Measurements from ENCODE around the gene NANP.
"Not testable (repeated sequence)": the region's sequence is repeated elsewhere in the genome, so short reads cannot be mapped to it uniquely, and the experiment has no call there.

NANP gene

DNA sequence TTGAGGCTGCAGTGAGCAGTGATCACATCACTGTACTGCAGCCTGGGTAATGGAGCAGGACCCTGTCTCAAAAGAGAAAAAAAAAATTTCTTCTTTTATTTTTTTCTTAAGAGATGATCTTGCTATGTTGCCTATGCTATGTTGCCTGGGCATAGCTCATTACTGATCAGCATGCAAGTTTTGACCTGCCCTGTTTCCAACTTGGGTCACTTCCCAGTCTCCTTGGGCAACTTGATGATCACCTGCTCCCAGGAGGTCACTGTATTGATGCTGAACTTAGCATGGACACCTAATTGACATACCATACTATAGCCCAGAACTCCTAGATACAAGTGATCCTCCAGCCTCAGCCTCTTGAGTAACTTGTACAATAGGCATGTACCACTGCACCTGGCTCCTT is 30.7 kb upstream of the NANP start:
- Histone ChIP-seq H3K36me3 (replicated peaks) (no peaks in the 10 kb centered on the region), H3K27me3 (replicated peaks) (no peaks in the 10 kb centered on the region), H3K27ac (no peak overlapping the region), H3K4me3 (ENCODE audit: low read depth, low read length) (no peak overlapping the region)
- TF ChIP-seq, protein P1, sequence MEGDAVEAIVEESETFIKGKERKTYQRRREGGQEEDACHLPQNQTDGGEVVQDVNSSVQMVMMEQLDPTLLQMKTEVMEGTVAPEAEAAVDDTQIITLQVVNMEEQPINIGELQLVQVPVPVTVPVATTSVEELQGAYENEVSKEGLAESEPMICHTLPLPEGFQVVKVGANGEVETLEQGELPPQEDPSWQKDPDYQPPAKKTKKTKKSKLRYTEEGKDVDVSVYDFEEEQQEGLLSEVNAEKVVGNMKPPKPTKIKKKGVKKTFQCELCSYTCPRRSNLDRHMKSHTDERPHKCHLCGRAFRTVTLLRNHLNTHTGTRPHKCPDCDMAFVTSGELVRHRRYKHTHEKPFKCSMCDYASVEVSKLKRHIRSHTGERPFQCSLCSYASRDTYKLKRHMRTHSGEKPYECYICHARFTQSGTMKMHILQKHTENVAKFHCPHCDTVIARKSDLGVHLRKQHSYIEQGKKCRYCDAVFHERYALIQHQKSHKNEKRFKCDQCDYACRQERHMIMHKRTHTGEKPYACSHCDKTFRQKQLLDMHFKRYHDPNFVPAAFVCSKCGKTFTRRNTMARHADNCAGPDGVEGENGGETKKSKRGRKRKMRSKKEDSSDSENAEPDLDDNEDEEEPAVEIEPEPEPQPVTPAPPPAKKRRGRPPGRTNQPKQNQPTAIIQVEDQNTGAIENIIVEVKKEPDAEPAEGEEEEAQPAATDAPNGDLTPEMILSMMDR (IDR thresholded peaks at IDR 0.05; ENCODE audit: low read depth, low read length, missing control alignments): no peak
- DNase-seq: no peak
- in situ Hi-C loops (cut with HindIII; ENCODE audit: low pct_ligation_motif_present, low sequenced_read_pairs): no loop called here

DNA sequence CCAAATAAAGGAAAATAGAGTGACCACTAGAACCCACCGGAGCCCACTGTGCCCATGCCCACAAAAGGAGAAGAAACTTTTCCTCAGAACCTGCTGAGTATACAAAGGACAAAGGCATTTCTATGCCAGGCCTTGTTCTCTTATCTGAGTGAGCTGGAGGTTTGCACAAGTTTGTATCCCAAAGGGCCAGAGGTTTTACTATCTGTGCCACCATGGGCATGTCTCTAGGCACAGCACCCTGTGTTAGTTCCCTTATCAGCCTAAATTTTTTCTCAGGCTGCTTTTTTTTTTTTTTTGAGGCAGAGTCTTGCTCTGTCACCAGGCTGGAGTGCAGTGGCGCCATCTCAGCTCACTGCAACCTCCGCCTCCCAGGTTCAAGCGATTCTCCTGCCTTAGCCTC is 29.1 kb upstream of the NANP start:
- in situ Hi-C loops (cut with HindIII; ENCODE audit: low pct_ligation_motif_present, low sequenced_read_pairs); H3K4me3 ChIP-seq (ENCODE audit: low read depth, low read length); H3K27me3 ChIP-seq (replicated peaks); DNase-seq; H3K27ac ChIP-seq; H3K36me3 ChIP-seq (replicated peaks): not testable (repeated sequence)

DNA sequence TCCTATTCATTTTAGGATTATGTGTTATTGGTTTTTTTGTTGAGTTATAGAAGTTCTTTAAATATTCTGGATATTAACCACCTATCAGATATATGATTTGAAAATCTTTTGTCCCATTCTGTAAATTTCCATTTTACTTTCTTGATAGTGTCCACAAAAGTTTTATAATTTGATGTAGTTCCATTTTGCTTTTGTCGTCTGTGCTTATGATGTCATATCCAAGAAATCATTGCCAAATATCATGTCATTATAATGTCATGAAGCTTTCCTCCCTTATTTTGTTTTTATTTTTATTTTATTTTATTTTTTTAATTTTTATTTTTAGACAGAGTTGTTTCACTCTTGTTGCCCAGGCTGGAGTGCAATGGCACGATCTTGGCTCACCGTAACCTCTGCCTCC is 21.0 kb upstream of the NANP start:
- TF ChIP-seq, protein P1 (IDR thresholded peaks at IDR 0.05; ENCODE audit: low read depth, low read length, missing control alignments): no peak
- DNase-seq: no peak
- no peak overlapping the region for H3K4me3 ChIP-seq (ENCODE audit: low read depth, low read length)
- in situ Hi-C loops (cut with HindIII; ENCODE audit: low pct_ligation_motif_present, low sequenced_read_pairs): no loop called here
- no peaks in the 10 kb centered on the region for H3K36me3 ChIP-seq (replicated peaks)
- no peaks in the 10 kb centered on the region for H3K27me3 ChIP-seq (replicated peaks)
- no peak overlapping the region for H3K27ac ChIP-seq

DNA sequence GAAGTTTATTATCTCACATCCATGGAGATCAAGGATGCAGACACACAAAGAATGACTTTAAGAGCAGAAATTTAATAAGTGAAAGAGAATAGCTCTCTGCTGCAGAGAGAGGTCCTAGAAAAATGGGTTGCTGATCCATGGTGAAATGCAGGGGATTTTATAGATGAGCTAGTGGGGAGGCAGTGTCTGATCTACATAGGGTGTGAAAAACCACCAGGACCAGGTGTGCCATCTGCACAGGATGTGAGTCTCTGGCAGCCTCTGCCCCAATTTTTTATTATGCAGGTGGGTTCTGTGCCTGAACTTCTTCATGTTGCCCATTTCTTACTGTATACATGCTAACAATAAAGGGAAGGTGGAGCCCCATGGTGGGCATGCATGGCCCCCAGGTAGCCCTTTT is 19.9 kb upstream of the NANP start:
- in situ Hi-C loops (cut with HindIII; ENCODE audit: low pct_ligation_motif_present, low sequenced_read_pairs): no loop called here

DNA sequence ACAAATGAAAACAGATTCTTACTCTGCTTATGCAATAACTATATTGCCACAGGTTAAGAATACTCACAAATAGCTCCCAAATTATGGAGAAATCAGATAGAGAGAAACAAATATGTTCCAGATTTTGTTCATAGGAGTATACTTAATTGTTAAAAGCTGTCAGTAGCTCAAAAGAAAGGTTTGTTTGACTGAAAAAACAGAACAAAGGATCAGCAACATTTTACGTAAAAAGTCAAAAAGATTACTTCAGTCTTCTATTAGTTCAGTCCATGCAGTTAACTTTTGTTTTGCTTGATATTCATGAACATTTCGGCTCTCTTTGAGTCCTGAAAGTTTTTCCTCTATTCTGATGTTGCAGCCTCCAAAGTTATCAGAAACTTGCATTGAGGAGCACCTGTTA is 13.4 kb upstream of the NANP start:
- Histone ChIP-seq H3K4me3 (ENCODE audit: low read depth, low read length) (no peak overlapping the region), H3K27me3 (replicated peaks) (no peaks in the 10 kb centered on the region), H3K27ac (no peak overlapping the region), H3K36me3 (replicated peaks) (no peaks in the 10 kb centered on the region)
- TF ChIP-seq, protein P1 (IDR thresholded peaks at IDR 0.05; ENCODE audit: low read depth, low read length, missing control alignments): no peak
- DNase-seq: no peak
- in situ Hi-C loops (cut with HindIII; ENCODE audit: low pct_ligation_motif_present, low sequenced_read_pairs): no loop called here

More for the DNA sequence above, 19.9 kb upstream of the NANP start:
- DNase-seq: no peak
- H3K27ac ChIP-seq: no peak overlapping the region
- TF ChIP-seq, protein P1 (IDR thresholded peaks at IDR 0.05; ENCODE audit: low read depth, low read length, missing control alignments): no peak
- no peak overlapping the region for H3K4me3 ChIP-seq (ENCODE audit: low read depth, low read length)
- no peaks in the 10 kb centered on the region for H3K36me3 ChIP-seq (replicated peaks)
- H3K27me3 ChIP-seq (replicated peaks): no peaks in the 10 kb centered on the region

DNA sequence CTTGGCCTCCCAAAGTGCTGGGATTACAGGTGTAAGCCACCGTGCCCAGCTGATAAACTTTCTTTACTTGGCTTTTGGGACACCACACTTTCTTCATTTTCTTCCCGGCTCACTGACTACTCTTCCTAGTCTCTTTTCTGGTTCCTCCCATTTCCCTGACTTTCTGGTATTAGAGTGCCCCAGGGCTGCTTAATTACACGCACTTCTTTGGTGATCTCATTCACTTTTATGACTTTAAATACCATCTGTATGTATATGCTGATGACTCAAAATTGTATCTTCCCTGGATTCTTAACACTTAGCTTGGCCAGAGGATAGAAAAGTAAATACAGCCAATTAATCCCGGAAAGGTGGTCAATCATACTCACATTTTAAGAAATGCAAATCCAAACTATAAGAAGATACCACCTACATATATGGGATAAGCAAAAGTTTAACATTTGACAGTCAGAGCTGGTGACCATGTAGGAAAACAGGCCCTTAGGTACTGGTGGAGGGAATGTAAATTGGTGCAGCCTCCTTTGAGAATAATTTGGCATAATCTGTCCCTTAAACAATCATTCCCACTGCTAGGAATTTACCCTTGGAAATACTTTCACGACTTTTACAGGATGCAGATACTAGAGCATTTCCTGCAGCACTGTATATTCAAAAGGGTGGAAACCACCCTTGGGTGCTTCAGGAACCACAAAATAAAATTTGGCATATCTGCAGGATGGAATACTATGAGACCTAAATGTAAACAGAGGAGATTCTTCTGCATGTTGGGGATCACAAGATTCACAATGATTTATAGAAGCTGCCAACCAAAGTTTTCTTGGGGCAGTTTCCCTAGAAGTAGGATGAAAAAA is 9.4 kb upstream of the NANP start:
- H3K27me3 ChIP-seq (replicated peaks): no peaks in the 10 kb centered on the region
- in situ Hi-C loops (cut with HindIII; ENCODE audit: low pct_ligation_motif_present, low sequenced_read_pairs): no loop called here
- DNase-seq: no peak
- no peak overlapping the region for H3K27ac ChIP-seq
- no peak overlapping the region for H3K4me3 ChIP-seq (ENCODE audit: low read depth, low read length)
- no peaks in the 10 kb centered on the region for H3K36me3 ChIP-seq (replicated peaks)
- TF ChIP-seq, protein P1 (IDR thresholded peaks at IDR 0.05; ENCODE audit: low read depth, low read length, missing control alignments): no peak

DNA sequence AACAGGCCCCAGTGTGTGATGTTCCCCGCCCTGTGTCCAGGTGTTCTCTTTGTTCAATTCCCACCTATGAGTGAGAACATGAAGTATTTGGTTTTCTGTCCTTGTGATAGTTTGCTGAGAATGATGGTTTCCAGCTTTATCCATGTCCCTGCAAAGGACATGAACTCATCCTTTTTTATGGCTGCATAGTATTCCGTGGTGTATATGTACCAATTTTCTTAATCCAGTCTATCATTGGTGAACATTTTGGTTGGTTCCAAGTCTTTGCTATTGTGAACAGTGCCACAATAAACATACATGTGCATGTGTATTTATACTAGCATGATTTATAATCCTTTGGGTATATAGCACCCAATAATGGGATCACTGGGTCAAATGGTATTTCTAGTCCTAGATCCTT is 6.8 kb upstream of the NANP start:
- H3K4me3 ChIP-seq (ENCODE audit: low read depth, low read length); H3K36me3 ChIP-seq (replicated peaks); H3K27ac ChIP-seq; in situ Hi-C loops (cut with HindIII; ENCODE audit: low pct_ligation_motif_present, low sequenced_read_pairs); DNase-seq; H3K27me3 ChIP-seq (replicated peaks): not testable (repeated sequence)
